ENCODE measurements around the gene DCBLD1. TPM values are rescaled to one million over a fixed set of nuclear protein-coding genes. Genes with fewer than 3 reads are reported as not detected.
A peak's percentile ranks its signal among the peaks of the same experiment; 100 is the strongest.

The DCBLD1 gene
- total RNA-seq, 1 donor, result 29.7 TPM

GRCh38 chr6:117534974-117535373, 52.5 kb downstream of the DCBLD1 start:
- Histone ChIP-seq H3K4me3 (ENCODE audit: insufficient read depth, low read length) (no peak overlapping the region), H3K27ac (ENCODE audit: low read depth, low read length) (peak overlapping the region; percentile 15), H3K9me3 (ENCODE audit: low read depth, low read length) (no peaks in the 10 kb centered on the region), H4K20me1 (ENCODE audit: insufficient read depth, low read length) (no peaks in the 10 kb centered on the region), H3K4me2 (ENCODE audit: insufficient read depth, low read length) (no peak overlapping the region), H3K27me3 (ENCODE audit: insufficient read depth, low read length) (no peaks in the 10 kb centered on the region), H3K79me2 (ENCODE audit: insufficient read depth, low read length) (peaks cover 3% of the 10 kb centered on the region), H2AFZ (ENCODE audit: low read length) (no peak overlapping the region), H3K4me1 (ENCODE audit: insufficient read depth, low read length) (peaks cover 22% of the 10 kb centered on the region), H3K36me3 (ENCODE audit: insufficient read depth, low read length) (peaks cover 60% of the 10 kb centered on the region)
- no peak for DNase-seq (ENCODE audit: insufficient read length, low spot score, missing footprints)
- no peak for TF ChIP-seq CTCF (IDR thresholded peaks at IDR 0.05; ENCODE audit: extremely low read depth, low read depth, low read length)

- Histone ChIP-seq H3K27me3 (ENCODE audit: insufficient read depth, low read length) (no peaks in the 10 kb centered on the region), H4K20me1 (ENCODE audit: insufficient read depth, low read length) (no peaks in the 10 kb centered on the region), H3K4me2 (ENCODE audit: insufficient read depth, low read length) (no peak overlapping the region), H2AFZ (ENCODE audit: low read length) (no peak overlapping the region), H3K9me3 (ENCODE audit: low read depth, low read length) (no peaks in the 10 kb centered on the region), H3K4me1 (ENCODE audit: insufficient read depth, low read length) (peaks cover 9% of the 10 kb centered on the region), H3K4me3 (ENCODE audit: insufficient read depth, low read length) (no peak overlapping the region), H3K79me2 (ENCODE audit: insufficient read depth, low read length) (peaks cover 3% of the 10 kb centered on the region), H3K36me3 (ENCODE audit: insufficient read depth, low read length) (peaks cover 73% of the 10 kb centered on the region), H3K27ac (ENCODE audit: low read depth, low read length) (no peak overlapping the region)
- TF ChIP-seq CTCF (IDR thresholded peaks at IDR 0.05; ENCODE audit: extremely low read depth, low read depth, low read length), result no peak
- no peak for DNase-seq (ENCODE audit: insufficient read length, low spot score, missing footprints)
Measured at GRCh38 chr6:117536317-117536716, 53.8 kb downstream of the DCBLD1 start.

DNA sequence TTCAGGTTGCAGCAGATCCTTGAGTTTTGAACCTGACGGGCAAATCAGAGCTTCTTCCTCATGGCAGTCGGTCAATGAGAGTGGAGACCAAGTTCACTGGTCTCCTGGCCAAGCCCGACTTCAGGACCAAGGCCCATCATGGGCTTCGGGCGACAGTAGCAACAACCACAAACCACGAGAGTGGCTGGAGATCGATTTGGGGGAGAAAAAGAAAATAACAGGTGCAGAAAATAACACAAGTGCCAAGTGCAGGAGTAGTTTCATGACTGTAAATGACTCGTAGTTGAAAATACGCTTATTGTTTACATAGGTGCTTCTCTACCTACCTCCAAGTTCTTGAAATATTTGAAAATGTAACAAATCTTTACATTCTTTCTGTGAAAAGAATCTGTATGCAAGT, 56.1 kb downstream of the DCBLD1 start:
- TF ChIP-seq CTCF (IDR thresholded peaks at IDR 0.05; ENCODE audit: extremely low read depth, low read depth, low read length), result no peak
- Histone ChIP-seq H3K27ac (ENCODE audit: low read depth, low read length) (no peak overlapping the region), H3K4me2 (ENCODE audit: insufficient read depth, low read length) (no peak overlapping the region), H3K27me3 (ENCODE audit: insufficient read depth, low read length) (no peaks in the 10 kb centered on the region), H3K36me3 (ENCODE audit: insufficient read depth, low read length) (peaks cover 82% of the 10 kb centered on the region), H4K20me1 (ENCODE audit: insufficient read depth, low read length) (no peaks in the 10 kb centered on the region), H3K79me2 (ENCODE audit: insufficient read depth, low read length) (peaks cover 3% of the 10 kb centered on the region), H3K9me3 (ENCODE audit: low read depth, low read length) (no peaks in the 10 kb centered on the region), H3K4me1 (ENCODE audit: insufficient read depth, low read length) (no peaks in the 10 kb centered on the region), H3K4me3 (ENCODE audit: insufficient read depth, low read length) (no peak overlapping the region), H2AFZ (ENCODE audit: low read length) (no peak overlapping the region)
- DNase-seq (ENCODE audit: insufficient read length, low spot score, missing footprints), result no peak

GRCh38 chr6:117540670-117541069, 58.2 kb downstream of the DCBLD1 start:
- DNase-seq (ENCODE audit: insufficient read length, low spot score, missing footprints), result peak; percentile 58
- no peak for TF ChIP-seq CTCF (IDR thresholded peaks at IDR 0.05; ENCODE audit: extremely low read depth, low read depth, low read length)
- Histone ChIP-seq H4K20me1 (ENCODE audit: insufficient read depth, low read length) (no peaks in the 10 kb centered on the region), H3K4me3 (ENCODE audit: insufficient read depth, low read length) (no peak overlapping the region), H3K9me3 (ENCODE audit: low read depth, low read length) (no peaks in the 10 kb centered on the region), H3K79me2 (ENCODE audit: insufficient read depth, low read length) (no peaks in the 10 kb centered on the region), H3K36me3 (ENCODE audit: insufficient read depth, low read length) (peaks cover 83% of the 10 kb centered on the region), H3K27ac (ENCODE audit: low read depth, low read length) (no peak overlapping the region), H3K4me1 (ENCODE audit: insufficient read depth, low read length) (no peaks in the 10 kb centered on the region), H2AFZ (ENCODE audit: low read length) (no peak overlapping the region), H3K27me3 (ENCODE audit: insufficient read depth, low read length) (no peaks in the 10 kb centered on the region), H3K4me2 (ENCODE audit: insufficient read depth, low read length) (no peak overlapping the region)

Measured in osteoblast (primary cell).